PC-3 (cell line): ENCODE results near the gene ZC3H4. TPM values are rescaled to one million over a fixed set of nuclear protein-coding genes. Genes with fewer than 3 reads are reported as not detected.
A peak's percentile ranks its signal among the peaks of the same experiment; 100 is the strongest.

Experiments used
- ATAC-seq: fragments of 200-7000 bp; cut with Tn5 transposase; 2 replicates; pipeline ENCODE4 v1.9.1; 2020; ENCODE audit warnings: mild to moderate bottlenecking, moderate library complexity
- BruUV-seq: library from RNA; stranded (reverse); fragments of 400-500 nt; replicated peaks from 2 replicates; lab custom pipeline; 2021; lab: Mats Ljungman, UMichigan
- CTCF ChIA-PET: fragments of 300-600 bp; sonication (Branson Sonifier 250); formaldehyde crosslinking; loops from one replicate; lab custom pipeline; 2022; ENCODE audit warnings: antibody characterized with exemption; lab: Charles Lee
- POLR2A ChIA-PET: fragments of 300-600 bp; sonication (Branson Sonifier 250); formaldehyde crosslinking; loops from one replicate; lab custom pipeline; 2022; ENCODE audit warnings: antibody characterized with exemption; ENCODE audit not compliant: unreplicated experiment; lab: Charles Lee
- DNase-seq: peaks from one replicate; pipeline ENCODE4 v3.0.0-alpha.2; 2015
- H2AFZ ChIP-seq: fragments of 300-600 bp; sonication (generic); 2 replicates; pipeline ENCODE4 v1.6.0; 2016; ENCODE audit warnings: antibody characterized with exemption, low read length
- H3F3A ChIP-seq: fragments of 300-600 bp; sonication (generic); one replicate; pipeline ENCODE4 v1.6.0; 2017; ENCODE audit warnings: antibody characterized with exemption, low read length, control low read depth, mild to moderate bottlenecking; ENCODE audit not compliant: unreplicated experiment
- H3K27ac ChIP-seq: fragments of 300-600 bp; sonication (generic); 2 replicates; pipeline ENCODE4 v1.5.1; 2016; ENCODE audit warnings: mild to moderate bottlenecking, low read length
- H3K27me3 ChIP-seq: fragments of 300-600 bp; sonication (generic); 2 replicates; pipeline ENCODE4 v1.6.1; 2016; ENCODE audit warnings: low read length, mixed read lengths
- H3K36me3 ChIP-seq: fragments of 300-600 bp; sonication (generic); 2 replicates; pipeline ENCODE4 v1.6.1; 2016; ENCODE audit warnings: low read depth, mixed run types, low read length, mixed read lengths
- H3K4me1 ChIP-seq: fragments of 300-600 bp; sonication (generic); 2 replicates; pipeline ENCODE4 v1.5.1; 2016; ENCODE audit warnings: low read length; ENCODE audit not compliant: insufficient read depth
- H3K4me2 ChIP-seq: fragments of 300-600 bp; sonication (generic); 2 replicates; pipeline ENCODE4 v1.6.0; 2016; ENCODE audit warnings: low read length
- H3K4me3 ChIP-seq: fragments of 300-600 bp; sonication (generic); 2 replicates; pipeline ENCODE4 v1.5.1; 2016; ENCODE audit warnings: mild to moderate bottlenecking, low read length, mixed read lengths
- H3K79me2 ChIP-seq: fragments of 300-600 bp; sonication (generic); 2 replicates; pipeline ENCODE4 v1.6.1; 2017; ENCODE audit warnings: low read length, mixed read lengths
- H3K9ac ChIP-seq: fragments of 300-600 bp; sonication (generic); 2 replicates; pipeline ENCODE4 v1.6.0; 2016; ENCODE audit warnings: mild to moderate bottlenecking, low read length
- H3K9me2 ChIP-seq: fragments of 300-600 bp; sonication (generic); replicated peaks from 2 replicates; pipeline ENCODE4 v1.6.1; 2016; ENCODE audit warnings: mixed run types, low read length, mixed read lengths
- H3K9me3 ChIP-seq: fragments of 300-600 bp; sonication (generic); 2 replicates; pipeline ENCODE4 v1.6.1; 2016; ENCODE audit warnings: low read length, mixed read lengths
- H4K20me1 ChIP-seq: fragments of 300-600 bp; sonication (generic); 2 replicates; pipeline ENCODE4 v1.6.1; 2016; ENCODE audit warnings: low read length, mixed read lengths
- EZH2 ChIP-seq: fragments of 300-600 bp; sonication (generic); IDR thresholded peaks from one replicate; pipeline ENCODE4 v1.6.1; 2017; ENCODE audit warnings: antibody characterized with exemption, mild to moderate bottlenecking, low read length; ENCODE audit not compliant: unreplicated experiment
- EZH2phosphoT487 ChIP-seq: fragments of 300-600 bp; sonication (generic); IDR thresholded peaks from 2 replicates; pipeline ENCODE4 v1.6.1; 2018; ENCODE audit warnings: mild to moderate bottlenecking, antibody characterized with exemption, low read length, borderline replicate concordance
- intact Hi-C: fragments of 100-400 bp; cut with micrococcal nuclease; formaldehyde crosslinking; loops from 2 replicates; pipeline ENCODE4 v1.9.0; 2023
- total RNA-seq: library from RNA; depleted of rRNA; stranded (reverse); fragments of >200 nt; gene quantifications from 2 replicates; pipeline ENCODE4 v1.2.3, GENCODE V29; 2014
- TF ChIP-seq, protein P1 (sequence below): fragments of 300-600 bp; sonication (generic); conservative IDR thresholded peaks from 2 replicates; pipeline ENCODE4 v1.5.1; 2017; ENCODE audit warnings: antibody characterized with exemption, low read depth, mild to moderate bottlenecking, low read length

Gene ZC3H4
- total RNA-seq, 1 experiment from 2014 or later: 13.4 TPM

DNA sequence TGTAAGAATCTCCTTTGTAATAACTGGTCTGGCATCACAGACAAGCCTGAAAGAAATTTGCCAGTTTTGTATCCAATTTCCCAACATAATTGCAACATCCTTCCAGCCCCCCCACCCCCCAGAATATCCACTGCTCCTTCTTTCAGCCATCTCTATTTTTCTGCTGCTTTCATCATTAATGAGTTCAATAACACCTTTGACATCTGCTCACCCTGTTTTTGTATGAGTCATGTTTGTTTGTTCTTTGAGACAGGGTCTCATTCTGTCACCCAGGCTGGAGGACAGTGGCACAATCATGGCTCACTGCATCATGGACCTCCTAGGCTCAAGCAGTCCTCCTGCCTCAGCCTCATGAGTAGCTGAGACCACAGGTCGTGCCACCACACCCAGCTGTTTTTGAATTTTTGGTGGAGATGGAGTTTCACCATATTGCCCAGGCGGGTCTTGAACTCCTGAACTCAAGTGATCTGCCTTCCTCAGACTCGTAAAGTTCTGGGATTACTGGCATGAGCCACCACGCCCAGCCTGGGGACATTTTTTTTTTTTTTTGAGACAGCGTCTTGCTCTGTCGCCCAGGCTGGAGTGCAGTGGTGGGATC, 7.0 kb upstream of the ZC3H4 start:
- no peaks in the 10 kb centered on the region for H3F3A ChIP-seq
- ATAC-seq (no peak), DNase-seq (no peak)
- H3K79me2 ChIP-seq: no peaks in the 10 kb centered on the region
- H3K27ac ChIP-seq: no peak overlapping the region
- H3K27me3 ChIP-seq: no peaks in the 10 kb centered on the region
- ChIA-PET POLR2A (no interaction called here), CTCF (no interaction called here)
- no peak overlapping the region for H3K4me2 ChIP-seq
- no peaks in the 10 kb centered on the region for H3K9me3 ChIP-seq
- TF ChIP-seq EZH2 (no peak), EZH2phosphoT487 (no peak)
- TF ChIP-seq, protein P1, sequence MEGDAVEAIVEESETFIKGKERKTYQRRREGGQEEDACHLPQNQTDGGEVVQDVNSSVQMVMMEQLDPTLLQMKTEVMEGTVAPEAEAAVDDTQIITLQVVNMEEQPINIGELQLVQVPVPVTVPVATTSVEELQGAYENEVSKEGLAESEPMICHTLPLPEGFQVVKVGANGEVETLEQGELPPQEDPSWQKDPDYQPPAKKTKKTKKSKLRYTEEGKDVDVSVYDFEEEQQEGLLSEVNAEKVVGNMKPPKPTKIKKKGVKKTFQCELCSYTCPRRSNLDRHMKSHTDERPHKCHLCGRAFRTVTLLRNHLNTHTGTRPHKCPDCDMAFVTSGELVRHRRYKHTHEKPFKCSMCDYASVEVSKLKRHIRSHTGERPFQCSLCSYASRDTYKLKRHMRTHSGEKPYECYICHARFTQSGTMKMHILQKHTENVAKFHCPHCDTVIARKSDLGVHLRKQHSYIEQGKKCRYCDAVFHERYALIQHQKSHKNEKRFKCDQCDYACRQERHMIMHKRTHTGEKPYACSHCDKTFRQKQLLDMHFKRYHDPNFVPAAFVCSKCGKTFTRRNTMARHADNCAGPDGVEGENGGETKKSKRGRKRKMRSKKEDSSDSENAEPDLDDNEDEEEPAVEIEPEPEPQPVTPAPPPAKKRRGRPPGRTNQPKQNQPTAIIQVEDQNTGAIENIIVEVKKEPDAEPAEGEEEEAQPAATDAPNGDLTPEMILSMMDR: no peak
- no peak overlapping the region for H2AFZ ChIP-seq
- H3K4me3 ChIP-seq: no peak overlapping the region
- no peaks in the 10 kb centered on the region for H3K9me2 ChIP-seq
- intact Hi-C loops: no loop called here
- peaks cover 18% of the 10 kb centered on the region for H3K4me1 ChIP-seq
- H3K9ac ChIP-seq: no peak overlapping the region
- BruUV-seq: no TSS peak
- H4K20me1 ChIP-seq: no peaks in the 10 kb centered on the region
- H3K36me3 ChIP-seq: no peaks in the 10 kb centered on the region

DNA sequence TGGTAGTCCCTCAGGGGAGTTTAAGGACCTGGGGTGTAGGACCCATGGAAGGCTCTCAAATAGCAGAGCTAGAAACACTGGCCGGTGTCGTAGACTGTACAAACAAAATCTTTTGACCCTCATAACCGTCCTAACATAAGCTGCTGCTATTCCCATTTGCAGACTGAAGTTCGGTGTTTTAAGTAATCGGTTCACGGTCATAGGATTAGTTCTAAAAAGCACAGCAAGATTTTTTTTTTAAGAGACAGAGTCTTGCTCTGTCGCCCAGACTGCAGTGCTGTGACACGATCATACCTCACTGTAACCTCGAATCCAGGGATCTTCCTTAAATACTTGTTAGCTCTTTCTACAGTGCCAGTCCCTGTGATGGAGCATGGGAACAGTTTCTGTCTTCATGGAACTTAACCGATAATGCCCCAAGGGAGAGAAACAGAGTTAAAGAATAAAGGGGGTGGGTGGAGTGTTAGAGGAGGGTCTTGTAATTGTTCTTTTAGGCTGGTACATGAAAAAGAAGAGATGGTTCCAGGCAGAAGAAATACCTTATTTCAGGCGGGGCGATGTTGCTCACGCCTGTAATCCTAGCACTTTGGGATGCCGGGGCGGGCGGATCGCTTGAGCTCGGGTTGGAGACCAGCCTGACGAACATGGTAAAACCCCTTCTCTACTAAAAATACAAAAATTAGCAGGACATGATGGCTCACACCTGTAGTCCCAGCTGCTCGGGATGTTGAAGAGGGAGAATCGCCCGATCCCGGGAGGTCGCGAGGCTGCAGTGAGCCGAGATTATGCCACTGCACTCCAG, 475 bp upstream of the ZC3H4 start:
- Histone ChIP-seq H3K27ac (peak overlapping the region; percentile 99), H4K20me1 (no peaks in the 10 kb centered on the region), H3K9me3 (no peaks in the 10 kb centered on the region), H3K4me2 (peak overlapping the region; percentile 85), H3K9me2 (no peaks in the 10 kb centered on the region), H2AFZ (peak overlapping the region; percentile 76), H3K4me3 (peak overlapping the region; percentile 93), H3K4me1 (peaks cover 13% of the 10 kb centered on the region), H3K79me2 (peaks cover 31% of the 10 kb centered on the region), H3K36me3 (no peaks in the 10 kb centered on the region), H3F3A (peaks cover under 1% of the 10 kb centered on the region), H3K9ac (peak overlapping the region; percentile 100), H3K27me3 (no peaks in the 10 kb centered on the region)
- peak; percentile 19 for DNase-seq
- POLR2A ChIA-PET: interaction anchor here (0.6 to 1.0 kb wide), 4 partner anchors 8 to 1235 kb away, joined by 3 to 6 read pairs (median 4); no protein-coding TSS in a partner anchor
- intact Hi-C loops: loop anchor here (5.0 kb wide), 1 partner anchor 37 kb away; no protein-coding TSS in a partner anchor
- CTCF ChIA-PET: interaction anchor here (0.6 to 1.1 kb wide), 3 partner anchors 33 to 130 kb away, joined by 3 to 5 read pairs (median 4); no protein-coding TSS in a partner anchor
- TF ChIP-seq, protein P1: no peak
- TF ChIP-seq EZH2phosphoT487 (no peak), EZH2 (no peak)
- no peak for ATAC-seq
- TSS peak; percentile 78 for BruUV-seq
